ENCODE data around the gene DIP2B.

Gene DIP2B

DNA sequence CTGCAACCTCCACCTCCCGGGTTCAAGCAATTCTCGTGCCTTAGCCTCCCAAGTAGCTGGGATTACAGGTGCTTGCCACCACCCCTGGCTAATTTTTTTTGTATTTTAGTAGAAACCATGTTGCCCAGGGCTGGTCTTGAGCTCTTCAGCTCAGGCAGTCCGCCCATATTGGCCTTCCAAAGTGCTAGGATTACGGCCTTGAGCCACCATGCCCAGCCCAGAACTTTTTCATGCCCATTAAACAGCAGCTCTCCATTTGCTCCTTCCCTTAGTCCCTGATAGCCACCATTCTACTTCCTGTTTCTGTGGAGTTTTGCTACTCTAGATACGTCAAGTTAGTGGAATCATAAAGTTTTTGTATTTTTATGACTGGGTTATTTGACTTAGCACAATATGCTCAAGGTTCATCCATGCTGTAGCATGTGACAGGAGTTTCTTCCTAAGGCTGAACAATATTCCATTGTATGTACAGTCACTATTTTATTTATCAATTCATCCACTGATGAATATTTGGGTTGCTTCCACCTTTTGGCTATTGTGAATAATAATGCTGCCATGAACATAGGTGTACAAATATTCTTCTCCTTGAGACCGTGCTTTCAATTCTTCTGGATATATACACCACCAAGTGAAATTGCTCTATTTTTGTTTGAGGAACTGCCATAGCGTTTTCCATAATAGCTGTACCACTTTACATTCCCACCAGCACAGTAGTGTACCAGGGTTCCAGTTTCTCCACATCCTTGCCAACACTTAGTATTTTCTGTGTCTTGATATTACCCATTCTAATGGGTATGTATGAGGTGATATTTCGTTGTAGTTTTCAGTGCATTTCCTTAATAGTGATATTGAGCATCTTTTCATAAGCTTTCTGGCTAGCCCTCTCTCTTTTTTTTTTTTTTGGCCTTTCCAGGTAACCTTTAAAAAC is 274.1 kb downstream of the DIP2B start:
- DNase-seq = no peak

DNA sequence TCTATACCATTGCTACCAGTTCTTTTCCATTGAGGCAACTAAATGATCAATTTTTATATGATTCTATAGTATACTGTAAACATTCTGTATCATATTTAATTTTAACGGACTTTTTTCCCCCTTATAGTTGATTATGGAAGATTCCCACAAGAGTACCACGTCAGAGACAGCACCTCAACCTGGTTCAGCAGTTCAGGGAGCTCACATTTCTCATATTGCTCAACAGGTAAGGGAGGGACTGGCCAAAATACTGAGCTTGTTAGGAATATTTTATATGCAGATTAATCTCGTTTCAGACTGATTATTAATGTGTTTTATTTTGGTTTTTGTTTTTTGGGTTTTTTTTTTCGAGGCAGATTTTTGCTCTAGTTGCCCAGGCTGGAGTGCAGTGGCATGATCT is 275.2 kb downstream of the DIP2B start:
- DNase-seq = no peak

DNA sequence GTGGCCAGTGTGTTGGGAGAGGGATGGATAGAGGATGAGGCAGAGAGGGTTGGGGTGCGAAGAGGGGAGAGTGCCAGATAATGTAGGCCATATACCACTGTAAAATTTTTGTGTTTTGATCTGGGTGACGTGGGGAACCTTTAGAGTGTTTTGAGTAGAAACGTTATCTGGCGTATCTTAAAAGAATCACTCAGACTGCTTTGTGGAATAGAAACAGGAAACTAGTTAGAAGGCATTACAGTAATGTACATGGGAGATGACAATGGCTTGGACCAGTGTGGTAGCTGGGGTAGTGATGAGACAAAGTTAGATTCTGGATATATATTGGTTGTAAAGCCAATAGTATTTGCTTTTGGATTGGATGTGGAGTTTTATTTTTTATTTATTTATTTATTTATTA is 279.7 kb downstream of the DIP2B start:
- peak; percentile 43 for DNase-seq

GRCh38 chr12:50785406-50786001 is 280.7 kb downstream of the DIP2B start:
- DNase-seq = no peak

DNA sequence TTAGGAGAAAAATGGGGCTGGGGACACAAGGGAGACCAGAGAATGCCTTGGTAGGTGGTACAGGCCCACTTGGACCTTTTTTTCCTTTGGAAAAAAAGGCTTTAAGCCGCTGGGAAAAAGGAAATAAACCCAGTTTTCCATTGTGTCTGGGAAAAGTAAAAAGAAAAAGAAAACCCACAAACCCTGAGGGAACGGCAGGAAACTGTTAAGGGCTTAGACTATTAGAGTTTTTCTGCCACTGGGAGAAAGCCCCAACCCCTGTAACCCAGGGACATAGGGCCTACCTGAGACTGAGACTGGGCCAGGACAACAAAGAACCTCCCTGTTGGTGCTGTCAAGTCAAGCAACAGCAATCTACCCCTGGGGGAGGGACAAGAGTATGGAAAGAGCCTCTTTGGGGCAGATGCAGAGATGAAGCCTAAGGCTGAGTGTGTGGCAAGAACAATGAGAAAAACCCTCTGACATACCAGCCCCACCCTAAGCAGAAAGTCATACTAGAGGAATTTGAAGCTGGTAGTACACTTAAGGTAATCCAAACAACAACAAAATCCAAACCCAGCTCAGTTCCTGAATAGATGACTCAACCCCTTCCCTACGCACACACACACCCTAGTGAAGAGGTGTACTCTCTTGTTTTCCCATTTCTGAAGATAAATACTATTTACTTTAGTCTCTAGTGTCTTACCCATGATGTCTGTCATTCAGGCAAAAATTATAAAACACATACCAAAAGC is 281.9 kb downstream of the DIP2B start:
- no peak for DNase-seq

- no peak for DNase-seq
Observed at GRCh38 chr12:50787618-50788017, 282.8 kb downstream of the DIP2B start.

DNA sequence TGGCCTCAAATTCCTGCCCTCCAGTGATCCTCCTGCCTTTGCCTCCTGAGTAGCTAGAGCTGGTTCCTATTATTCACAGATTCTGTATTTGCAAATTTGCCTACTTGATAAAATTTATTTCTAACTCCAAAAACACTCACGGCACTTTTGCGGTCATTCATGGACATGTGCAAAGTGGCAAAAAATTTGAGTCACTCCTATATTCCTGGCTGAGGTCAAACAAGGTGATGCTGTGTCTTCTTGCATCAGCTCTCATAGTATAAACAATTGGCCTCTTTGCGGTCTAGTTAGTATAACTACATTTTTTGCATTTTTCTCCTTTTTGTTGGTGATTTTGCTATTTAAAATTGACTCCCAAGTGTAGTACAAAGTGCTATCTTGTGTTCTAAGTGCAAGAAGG is 283.8 kb downstream of the DIP2B start:
- no peak for DNase-seq

- DNase-seq = no peak
Observed at GRCh38 chr12:50790081-50790480, 285.3 kb downstream of the DIP2B start.

Data from activated CD4-positive, alpha-beta T cell treated with anti-CD3 and anti-CD28 coated beads, Interleukin-10, Interleukin-2, amounts not matched to agents 100 ng/mL and 50 ng/mL, durations not matched to agents 16 hours and 8 hours (primary cell).